ENCODE measurements around the gene SCMH1. TPM values are rescaled to one million over a fixed set of nuclear protein-coding genes. Genes with fewer than 3 reads are reported as not detected.

Gene SCMH1
- total and polyA plus RNA-seq, 2 of the 4 experiments (the other 2 are of a cell fraction): 9.0 to 19.4 TPM

DNA sequence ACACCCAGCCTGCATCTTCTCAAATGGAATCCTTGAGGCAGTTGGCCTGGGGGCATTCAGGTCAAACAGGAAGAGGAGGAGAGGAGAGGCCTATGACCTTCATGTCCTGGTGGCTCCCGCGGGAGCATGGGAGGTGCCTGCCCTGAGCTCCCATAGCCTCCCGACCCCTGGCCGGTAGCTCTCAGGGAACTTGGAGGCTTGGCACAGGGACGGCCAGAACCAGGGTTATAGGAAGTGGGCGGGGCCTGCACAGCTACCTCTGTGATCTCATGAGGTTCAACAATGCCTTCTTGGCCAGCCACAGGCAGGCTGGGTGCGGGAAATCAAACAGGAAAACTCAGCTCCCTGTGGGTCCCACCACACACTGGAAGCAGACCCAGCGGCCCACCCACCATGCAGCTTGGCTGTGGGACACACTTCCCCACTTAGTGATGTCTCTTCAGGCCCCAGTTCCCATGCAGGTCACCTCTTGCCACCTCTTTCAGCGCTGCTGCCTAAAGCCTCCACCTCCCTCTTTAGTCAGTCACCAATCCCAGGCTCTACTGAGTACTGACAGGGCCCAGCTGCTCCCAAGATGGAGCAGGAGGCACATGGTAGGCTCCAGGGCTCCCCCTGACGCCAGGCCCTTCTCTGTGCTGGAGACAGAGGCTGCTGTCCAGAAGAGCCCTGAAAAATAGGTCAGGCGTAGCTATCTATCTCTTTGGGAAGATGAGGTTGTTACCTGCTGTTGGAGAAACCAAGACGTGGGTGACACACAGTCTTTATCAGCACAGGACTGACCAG, 220.4 kb downstream of the SCMH1 start, which contains the start of gene SLFNL1:
SLFNL1 (minus strand) TSS at position 200 of the 783 bp plus-strand sequence. CDS start 1,065 bp downstream, outside the sequence.
- no TSS peak for BruUV-seq (replicated peaks)
- CTCF ChIA-PET: interaction anchor here (1.0 kb wide), 1 partner anchor 18 kb away, joined by 3 read pairs; no protein-coding TSS in a partner anchor
- ATAC-seq (ENCODE audit: low read depth): peak; percentile 72

More for the DNA sequence above, 220.4 kb downstream of the SCMH1 start, which contains the start of gene SLFNL1:
- in situ Hi-C loops (cut with MboI; ENCODE audit: low sequenced_read_pairs): no loop called here
- Histone ChIP-seq H2AK5ac (ENCODE audit: low read depth, low read length) (no peak within 1 kb of the TSS), H4K8ac (ENCODE audit: low read depth in 2 of 2, low read length in 2 of 2) (0 out of 4 replicates have a peak within 1 kb of the TSS, but pooled peaks of 1 of the 2 experiments have one; percentile 1), H4K20me1 (ENCODE audit: insufficient read depth, low read length) (peaks cover 9% of the 10 kb centered on the region; the same call in 1 of the 2 replicates), H2BK5ac (ENCODE audit: low read depth, low read length, poor library complexity, severe bottlenecking) (no peak within 1 kb of the TSS), H3K9ac (ENCODE audit: low read depth, low read length) (no peak within 1 kb of the TSS), H2AK9ac (replicated peaks; ENCODE audit: low read depth, low read length, poor library complexity) (peak within 1 kb of the TSS; percentile 82), H2AFZ (replicated peaks; ENCODE audit: low read length, poor library complexity) (peak within 1 kb of the TSS; percentile 41), H3K18ac (ENCODE audit: low read depth, low read length) (no peak within 1 kb of the TSS), H3K9me3 (ENCODE audit: control insufficient read depth, insufficient read depth, low read length) (no peaks in the 10 kb centered on the region), H3K56ac (ENCODE audit: extremely low read depth, insufficient read depth, low read length) (no peak within 1 kb of the TSS), H2BK120ac (ENCODE audit: low read depth, low read length) (no peak within 1 kb of the TSS), H3K4me3 (ENCODE audit: insufficient read depth, low read depth, low read length) (no peak within 1 kb of the TSS), H2BK15ac (ENCODE audit: low read depth, low read length) (no peak within 1 kb of the TSS), H3K23ac (ENCODE audit: low read depth, low read length) (no peak within 1 kb of the TSS; the same call in 1 of the 2 replicates), H4K5ac (ENCODE audit: low read depth, low read length) (no peak within 1 kb of the TSS), H3K4me1 (ENCODE audit: control insufficient read depth, insufficient read depth, low read length) (peaks cover 5% of the 10 kb centered on the region), H3K4ac (ENCODE audit: low read depth, low read length) (no peak within 1 kb of the TSS), H3K79me1 (ENCODE audit: low read depth in 1 of 2, low read length in 2 of 2) (no peaks in the 10 kb centered on the region), H3K27ac (ENCODE audit: insufficient read depth, low read length) (no peak within 1 kb of the TSS), H3K27me3 (ENCODE audit: control insufficient read depth, insufficient read depth, low read length) (no peaks in the 10 kb centered on the region), H4K91ac (ENCODE audit: insufficient read depth, low read depth, low read length) (no peak within 1 kb of the TSS), H3K9me1 (ENCODE audit: insufficient read depth, low read length) (peaks cover 21% of the 10 kb centered on the region), H3K4me2 (ENCODE audit: low read depth, low read length) (no peak within 1 kb of the TSS), H3K36me3 (ENCODE audit: control insufficient read depth, insufficient read depth, low read length) (peaks cover 14% of the 10 kb centered on the region), H2BK20ac (ENCODE audit: low read depth, low read length) (no peak within 1 kb of the TSS), H3K14ac (replicated peaks; ENCODE audit: low read depth, low read length) (no peak within 1 kb of the TSS; the same call in 1 of the 2 replicates)
- POLR2A ChIA-PET (ENCODE audit: unreplicated experiment): interaction anchor here (0.9 kb wide), 1 partner anchor 116 kb away, joined by 3 read pairs; no protein-coding TSS in a partner anchor
- 61% methylated on average over 2 of the region's 12 CpGs; no CpG with 5 or more reads in 1 of the 2 experiments for WGBS, 2 experiments (ENCODE audit: extremely low coverage in 2 of 2, insufficient read length in 1 of 2)
- no peak for TF ChIP-seq MAFK (IDR thresholded peaks at IDR 0.05; ENCODE audit: low read depth, low read length)
- peak; percentile 56; the same call in 1 of the 2 replicates for TF ChIP-seq MXI1 (IDR thresholded peaks at IDR 0.05; ENCODE audit: borderline replicate concordance, low read depth, low read length)
- no peak for TF ChIP-seq FOS (IDR thresholded peaks at IDR 0.05; ENCODE audit: low read depth, low read length)
- no peak for TF ChIP-seq RCOR1 (IDR thresholded peaks at IDR 0.05; ENCODE audit: insufficient replicate concordance, low read length)
- TF ChIP-seq, protein P1, sequence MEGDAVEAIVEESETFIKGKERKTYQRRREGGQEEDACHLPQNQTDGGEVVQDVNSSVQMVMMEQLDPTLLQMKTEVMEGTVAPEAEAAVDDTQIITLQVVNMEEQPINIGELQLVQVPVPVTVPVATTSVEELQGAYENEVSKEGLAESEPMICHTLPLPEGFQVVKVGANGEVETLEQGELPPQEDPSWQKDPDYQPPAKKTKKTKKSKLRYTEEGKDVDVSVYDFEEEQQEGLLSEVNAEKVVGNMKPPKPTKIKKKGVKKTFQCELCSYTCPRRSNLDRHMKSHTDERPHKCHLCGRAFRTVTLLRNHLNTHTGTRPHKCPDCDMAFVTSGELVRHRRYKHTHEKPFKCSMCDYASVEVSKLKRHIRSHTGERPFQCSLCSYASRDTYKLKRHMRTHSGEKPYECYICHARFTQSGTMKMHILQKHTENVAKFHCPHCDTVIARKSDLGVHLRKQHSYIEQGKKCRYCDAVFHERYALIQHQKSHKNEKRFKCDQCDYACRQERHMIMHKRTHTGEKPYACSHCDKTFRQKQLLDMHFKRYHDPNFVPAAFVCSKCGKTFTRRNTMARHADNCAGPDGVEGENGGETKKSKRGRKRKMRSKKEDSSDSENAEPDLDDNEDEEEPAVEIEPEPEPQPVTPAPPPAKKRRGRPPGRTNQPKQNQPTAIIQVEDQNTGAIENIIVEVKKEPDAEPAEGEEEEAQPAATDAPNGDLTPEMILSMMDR (conservative IDR thresholded peaks at IDR 0.05; ENCODE audit: low read depth, low read length): peak; percentile 23
- intact Hi-C loops (cut with micrococcal nuclease): loop anchor here (5.0 kb wide), 1 partner anchor 411 kb away; no protein-coding TSS in a partner anchor
- DNase-seq: peak; percentile 37
- dilution Hi-C loops (cut with HindIII; ENCODE audit: low sequenced_read_pairs, unreplicated experiment): no loop called here

Measured in IMR-90 (cell line).